ENCODE measurements around the gene MAU2. TPM values are rescaled to one million over a fixed set of nuclear protein-coding genes. Genes with fewer than 3 reads are reported as not detected.

MAU2 gene
- total and polyA plus RNA-seq, 2 experiments from 2014 or later: 18.9 to 62.2 TPM

- TF ChIP-seq, protein P1, sequence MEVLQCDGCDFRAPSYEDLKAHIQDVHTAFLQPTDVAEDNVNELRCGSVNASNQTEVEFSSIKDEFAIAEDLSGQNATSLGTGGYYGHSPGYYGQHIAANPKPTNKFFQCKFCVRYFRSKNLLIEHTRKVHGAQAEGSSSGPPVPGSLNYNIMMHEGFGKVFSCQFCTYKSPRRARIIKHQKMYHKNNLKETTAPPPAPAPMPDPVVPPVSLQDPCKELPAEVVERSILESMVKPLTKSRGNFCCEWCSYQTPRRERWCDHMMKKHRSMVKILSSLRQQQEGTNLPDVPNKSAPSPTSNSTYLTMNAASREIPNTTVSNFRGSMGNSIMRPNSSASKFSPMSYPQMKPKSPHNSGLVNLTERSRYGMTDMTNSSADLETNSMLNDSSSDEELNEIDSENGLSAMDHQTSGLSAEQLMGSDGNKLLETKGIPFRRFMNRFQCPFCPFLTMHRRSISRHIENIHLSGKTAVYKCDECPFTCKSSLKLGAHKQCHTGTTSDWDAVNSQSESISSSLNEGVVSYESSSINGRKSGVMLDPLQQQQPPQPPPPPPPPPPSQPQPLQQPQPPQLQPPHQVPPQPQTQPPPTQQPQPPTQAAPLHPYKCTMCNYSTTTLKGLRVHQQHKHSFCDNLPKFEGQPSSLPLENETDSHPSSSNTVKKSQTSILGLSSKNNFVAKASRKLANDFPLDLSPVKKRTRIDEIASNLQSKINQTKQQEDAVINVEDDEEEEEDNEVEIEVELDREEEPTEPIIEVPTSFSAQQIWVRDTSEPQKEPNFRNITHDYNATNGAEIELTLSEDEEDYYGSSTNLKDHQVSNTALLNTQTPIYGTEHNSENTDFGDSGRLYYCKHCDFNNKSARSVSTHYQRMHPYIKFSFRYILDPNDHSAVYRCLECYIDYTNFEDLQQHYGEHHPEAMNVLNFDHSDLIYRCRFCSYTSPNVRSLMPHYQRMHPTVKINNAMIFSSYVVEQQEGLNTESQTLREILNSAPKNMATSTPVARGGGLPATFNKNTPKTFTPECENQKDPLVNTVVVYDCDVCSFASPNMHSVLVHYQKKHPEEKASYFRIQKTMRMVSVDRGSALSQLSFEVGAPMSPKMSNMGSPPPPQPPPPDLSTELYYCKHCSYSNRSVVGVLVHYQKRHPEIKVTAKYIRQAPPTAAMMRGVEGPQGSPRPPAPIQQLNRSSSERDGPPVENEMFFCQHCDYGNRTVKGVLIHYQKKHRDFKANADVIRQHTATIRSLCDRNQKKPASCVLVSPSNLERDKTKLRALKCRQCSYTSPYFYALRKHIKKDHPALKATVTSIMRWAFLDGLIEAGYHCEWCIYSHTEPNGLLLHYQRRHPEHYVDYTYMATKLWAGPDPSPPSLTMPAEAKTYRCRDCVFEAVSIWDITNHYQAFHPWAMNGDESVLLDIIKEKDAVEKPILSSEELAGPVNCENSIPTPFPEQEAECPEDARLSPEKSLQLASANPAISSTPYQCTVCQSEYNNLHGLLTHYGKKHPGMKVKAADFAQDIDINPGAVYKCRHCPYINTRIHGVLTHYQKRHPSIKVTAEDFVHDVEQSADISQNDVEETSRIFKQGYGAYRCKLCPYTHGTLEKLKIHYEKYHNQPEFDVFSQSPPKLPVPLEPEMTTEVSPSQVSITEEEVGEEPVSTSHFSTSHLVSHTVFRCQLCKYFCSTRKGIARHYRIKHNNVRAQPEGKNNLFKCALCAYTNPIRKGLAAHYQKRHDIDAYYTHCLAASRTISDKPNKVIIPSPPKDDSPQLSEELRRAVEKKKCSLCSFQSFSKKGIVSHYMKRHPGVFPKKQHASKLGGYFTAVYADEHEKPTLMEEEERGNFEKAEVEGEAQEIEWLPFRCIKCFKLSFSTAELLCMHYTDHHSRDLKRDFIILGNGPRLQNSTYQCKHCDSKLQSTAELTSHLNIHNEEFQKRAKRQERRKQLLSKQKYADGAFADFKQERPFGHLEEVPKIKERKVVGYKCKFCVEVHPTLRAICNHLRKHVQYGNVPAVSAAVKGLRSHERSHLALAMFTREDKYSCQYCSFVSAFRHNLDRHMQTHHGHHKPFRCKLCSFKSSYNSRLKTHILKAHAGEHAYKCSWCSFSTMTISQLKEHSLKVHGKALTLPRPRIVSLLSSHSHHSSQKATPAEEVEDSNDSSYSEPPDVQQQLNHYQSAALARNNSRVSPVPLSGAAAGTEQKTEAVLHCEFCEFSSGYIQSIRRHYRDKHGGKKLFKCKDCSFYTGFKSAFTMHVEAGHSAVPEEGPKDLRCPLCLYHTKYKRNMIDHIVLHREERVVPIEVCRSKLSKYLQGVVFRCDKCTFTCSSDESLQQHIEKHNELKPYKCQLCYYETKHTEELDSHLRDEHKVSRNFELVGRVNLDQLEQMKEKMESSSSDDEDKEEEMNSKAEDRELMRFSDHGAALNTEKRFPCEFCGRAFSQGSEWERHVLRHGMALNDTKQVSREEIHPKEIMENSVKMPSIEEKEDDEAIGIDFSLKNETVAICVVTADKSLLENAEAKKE (CRISPR knock-in tag; IDR thresholded peaks at IDR 0.05): no peak
- TF ChIP-seq STAT1 (IDR thresholded peaks at IDR 0.05; ENCODE audit: unreplicated experiment): no peak
- TF ChIP-seq, protein P2, sequence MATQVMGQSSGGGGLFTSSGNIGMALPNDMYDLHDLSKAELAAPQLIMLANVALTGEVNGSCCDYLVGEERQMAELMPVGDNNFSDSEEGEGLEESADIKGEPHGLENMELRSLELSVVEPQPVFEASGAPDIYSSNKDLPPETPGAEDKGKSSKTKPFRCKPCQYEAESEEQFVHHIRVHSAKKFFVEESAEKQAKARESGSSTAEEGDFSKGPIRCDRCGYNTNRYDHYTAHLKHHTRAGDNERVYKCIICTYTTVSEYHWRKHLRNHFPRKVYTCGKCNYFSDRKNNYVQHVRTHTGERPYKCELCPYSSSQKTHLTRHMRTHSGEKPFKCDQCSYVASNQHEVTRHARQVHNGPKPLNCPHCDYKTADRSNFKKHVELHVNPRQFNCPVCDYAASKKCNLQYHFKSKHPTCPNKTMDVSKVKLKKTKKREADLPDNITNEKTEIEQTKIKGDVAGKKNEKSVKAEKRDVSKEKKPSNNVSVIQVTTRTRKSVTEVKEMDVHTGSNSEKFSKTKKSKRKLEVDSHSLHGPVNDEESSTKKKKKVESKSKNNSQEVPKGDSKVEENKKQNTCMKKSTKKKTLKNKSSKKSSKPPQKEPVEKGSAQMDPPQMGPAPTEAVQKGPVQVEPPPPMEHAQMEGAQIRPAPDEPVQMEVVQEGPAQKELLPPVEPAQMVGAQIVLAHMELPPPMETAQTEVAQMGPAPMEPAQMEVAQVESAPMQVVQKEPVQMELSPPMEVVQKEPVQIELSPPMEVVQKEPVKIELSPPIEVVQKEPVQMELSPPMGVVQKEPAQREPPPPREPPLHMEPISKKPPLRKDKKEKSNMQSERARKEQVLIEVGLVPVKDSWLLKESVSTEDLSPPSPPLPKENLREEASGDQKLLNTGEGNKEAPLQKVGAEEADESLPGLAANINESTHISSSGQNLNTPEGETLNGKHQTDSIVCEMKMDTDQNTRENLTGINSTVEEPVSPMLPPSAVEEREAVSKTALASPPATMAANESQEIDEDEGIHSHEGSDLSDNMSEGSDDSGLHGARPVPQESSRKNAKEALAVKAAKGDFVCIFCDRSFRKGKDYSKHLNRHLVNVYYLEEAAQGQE (IDR thresholded peaks at IDR 0.05; ENCODE audit: unreplicated experiment): no peak
- no peak for TF ChIP-seq EZH2phosphoT487 (IDR thresholded peaks at IDR 0.05; ENCODE audit: unreplicated experiment)
- no peak for TF ChIP-seq POLR2AphosphoS5 (IDR thresholded peaks at IDR 0.05; ENCODE audit: low read depth)
- TF ChIP-seq EZH2 (IDR thresholded peaks at IDR 0.05; ENCODE audit: low read depth, unreplicated experiment): no peak
Observed at GRCh38 chr19:19294914-19295313, 25.7 kb upstream of the MAU2 start (continued).
